ENCODE results near the gene HIVEP2.

Gene HIVEP2

DNA sequence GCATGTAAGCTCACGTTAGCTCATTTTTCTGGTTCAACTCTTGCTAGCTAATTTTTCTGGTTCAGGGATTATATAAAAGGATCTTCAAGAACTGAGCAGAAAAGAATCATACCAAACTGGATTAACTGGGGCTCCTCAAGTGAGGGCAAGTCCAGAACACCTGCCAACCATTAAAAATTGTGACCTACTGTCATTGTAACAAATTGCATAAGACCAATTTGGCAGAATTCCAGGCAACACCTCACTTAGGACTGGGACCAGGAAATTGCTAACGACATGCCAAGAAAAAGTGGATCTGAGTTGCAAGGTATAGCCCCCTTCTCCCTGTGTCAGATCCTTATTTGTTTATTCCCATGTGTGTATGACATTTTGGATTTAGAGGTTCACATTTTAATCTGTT, 216.6 kb downstream of the HIVEP2 start:
- DNase-seq: no peak

DNA sequence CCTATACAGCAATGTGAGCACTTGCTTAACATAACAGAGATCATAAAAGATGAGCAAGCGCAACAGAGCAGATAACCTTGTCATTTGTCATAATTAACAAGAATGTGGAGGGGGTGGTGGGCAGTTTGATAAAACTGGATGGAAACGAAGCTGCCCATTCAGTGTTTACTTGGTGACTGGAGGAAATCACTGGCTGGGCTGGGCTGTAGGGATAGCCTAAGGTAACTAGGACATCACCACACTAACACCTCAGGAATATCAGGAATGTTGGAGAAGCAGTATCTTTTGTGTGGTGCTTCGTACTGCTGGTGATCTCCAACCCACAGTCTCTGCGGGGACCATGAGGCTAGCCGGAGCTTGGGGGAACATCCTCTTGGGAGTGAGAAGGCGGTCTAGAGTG, 218.4 kb downstream of the HIVEP2 start:
- no peak for DNase-seq

DNA sequence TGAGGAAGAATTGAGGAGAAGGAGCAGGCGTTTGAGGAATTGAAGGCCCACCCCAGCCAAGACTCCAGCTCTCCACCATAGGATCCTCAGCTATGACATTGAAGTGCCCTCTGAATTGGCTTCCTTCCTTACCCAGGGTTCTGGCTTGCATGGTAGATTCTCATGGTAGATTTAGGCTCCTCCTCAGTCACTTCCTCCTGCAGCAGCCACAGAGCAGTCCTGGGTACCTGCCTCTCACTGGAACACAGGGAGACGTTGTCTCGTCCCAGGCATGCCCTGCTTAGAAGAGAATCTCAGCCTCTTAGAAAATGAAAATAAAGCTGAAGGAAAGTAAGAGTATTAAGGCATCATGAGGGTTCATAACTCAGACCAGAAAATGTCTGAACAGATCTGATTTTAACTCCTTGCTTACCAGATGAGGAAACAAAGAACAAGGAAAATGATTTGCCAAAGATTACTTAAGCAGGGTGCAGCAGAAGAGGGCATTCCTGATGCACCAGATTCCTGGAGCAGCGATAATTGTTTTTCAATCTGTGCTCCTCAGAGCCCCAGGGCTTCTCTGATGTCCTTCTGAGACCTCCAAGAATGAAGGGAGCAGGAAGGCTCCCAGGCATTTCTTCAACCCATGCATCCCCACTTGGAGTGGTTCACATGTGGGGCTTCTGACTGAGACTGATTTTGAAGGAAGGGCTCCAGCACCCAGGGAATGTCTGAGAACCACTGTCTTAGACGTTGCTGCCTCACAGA, 219.8 kb downstream of the HIVEP2 start:
- no peak for DNase-seq

DNA sequence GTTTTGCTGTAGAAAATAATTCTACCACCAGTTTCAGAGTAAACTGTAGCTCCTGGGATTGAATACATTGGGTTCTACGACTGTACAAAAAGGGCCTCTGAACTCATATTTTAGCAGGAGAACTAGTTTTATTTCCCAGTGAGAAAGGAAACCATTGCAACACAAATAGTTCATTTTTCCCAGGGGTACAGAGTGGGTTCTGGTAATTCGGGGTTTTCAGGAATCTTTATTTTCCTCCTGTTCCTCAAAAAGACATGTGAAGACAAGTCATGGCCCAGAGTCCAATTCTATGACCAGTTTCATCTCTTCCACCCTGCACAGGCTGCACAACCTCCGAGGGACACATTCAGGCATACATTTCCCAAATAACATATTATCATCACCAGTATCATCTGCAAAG, 222.1 kb downstream of the HIVEP2 start:
- DNase-seq: peak; percentile 36 to 53

DNA sequence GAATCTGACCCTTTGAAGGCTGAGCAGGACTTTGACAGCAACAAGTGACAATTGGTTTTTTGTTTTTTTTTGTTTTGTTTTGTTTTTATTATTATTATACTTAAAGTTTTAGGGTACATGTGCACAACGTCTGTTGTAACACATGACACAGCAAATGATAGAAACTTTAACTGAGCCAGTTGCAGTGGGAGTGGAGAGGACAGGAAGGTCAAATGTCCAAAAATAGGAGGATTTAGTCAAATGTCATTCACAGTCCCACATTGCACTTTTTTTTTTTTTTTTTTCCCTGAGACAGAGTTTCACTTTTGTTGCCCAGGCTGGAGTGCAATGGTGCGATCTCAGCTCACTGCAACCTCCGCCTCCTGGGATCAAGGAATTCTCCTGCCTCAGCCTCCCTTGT, 223.0 kb downstream of the HIVEP2 start:
- DNase-seq: peak; percentile 59 to 73

DNA sequence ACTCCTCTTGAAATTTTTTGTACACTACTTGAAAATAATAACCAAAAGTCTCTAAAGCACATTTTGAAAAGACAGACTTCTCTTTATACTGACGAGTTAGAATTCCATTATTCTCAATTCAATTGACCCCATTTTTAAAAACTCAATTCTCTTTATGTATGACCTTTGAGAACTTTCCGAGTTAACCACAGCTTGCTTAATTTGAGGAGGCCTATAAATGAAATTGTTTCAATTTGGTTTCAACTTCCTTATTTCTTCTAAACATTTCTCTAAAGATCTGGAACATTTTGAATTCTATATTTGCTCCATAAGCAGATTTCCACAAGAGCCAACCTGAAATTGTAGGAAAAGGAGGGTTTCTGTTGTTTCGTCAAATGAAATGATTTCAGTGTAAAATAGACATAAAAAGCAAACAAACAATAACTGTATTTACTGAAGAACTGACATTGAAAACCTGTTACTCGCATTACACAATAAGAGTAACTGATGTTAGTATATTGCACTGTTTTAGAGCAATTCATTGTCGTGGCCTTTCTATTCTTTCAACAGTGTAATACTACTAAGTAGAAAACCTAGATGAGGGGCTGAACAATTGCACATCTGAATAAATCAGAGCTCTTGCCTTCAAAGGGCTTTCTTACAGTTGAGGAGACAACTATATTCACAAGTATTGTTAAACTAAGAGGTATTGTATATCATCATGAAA, 223.6 kb downstream of the HIVEP2 start:
- peak; percentile 68 to 75 for DNase-seq

DNA sequence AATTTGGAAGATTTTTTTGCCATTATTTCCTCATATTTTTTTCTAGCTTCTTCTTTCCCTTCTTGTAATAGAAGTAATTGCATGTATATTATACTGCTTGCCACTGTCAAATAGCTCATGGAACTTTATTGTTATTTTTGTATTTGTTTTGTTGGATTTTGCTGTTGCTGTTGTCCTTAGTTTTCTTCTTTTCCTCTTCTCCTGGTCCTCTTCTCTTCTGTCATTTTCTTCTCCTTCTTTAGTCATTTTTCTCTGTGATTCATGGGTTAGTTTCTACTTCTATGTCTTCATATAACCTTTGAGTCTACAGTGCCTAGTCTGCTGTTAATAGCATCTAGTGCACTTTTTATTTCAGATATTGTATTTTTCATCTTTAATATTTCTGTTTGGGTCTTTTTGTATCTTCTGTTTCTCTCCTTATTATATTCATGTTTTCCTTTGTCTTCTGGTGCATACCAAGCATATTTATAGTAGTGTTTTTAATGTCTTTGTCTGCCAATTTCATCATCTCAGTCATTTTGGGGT, 226.2 kb downstream of the HIVEP2 start:
- DNase-seq: no peak

DNA sequence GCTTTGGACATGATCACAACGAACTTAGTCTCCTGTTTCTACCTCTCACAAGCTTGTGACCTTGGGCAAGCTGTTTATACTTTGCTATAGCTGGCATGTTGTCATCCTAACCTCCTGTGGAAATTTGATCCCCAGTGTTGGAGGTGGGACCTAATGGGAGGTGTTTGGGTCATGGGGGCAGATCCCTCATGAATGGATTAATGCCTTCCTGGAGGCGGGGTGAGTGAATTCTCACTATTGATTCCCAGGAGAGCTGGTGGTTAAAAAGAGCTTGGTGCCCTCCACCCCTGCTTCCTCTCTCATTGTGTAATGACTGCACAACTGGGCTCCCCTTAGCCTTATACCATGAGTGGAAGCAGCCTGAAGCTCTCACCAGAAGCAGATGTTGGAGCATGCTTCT, 228.9 kb downstream of the HIVEP2 start:
- no peak for DNase-seq

DNA sequence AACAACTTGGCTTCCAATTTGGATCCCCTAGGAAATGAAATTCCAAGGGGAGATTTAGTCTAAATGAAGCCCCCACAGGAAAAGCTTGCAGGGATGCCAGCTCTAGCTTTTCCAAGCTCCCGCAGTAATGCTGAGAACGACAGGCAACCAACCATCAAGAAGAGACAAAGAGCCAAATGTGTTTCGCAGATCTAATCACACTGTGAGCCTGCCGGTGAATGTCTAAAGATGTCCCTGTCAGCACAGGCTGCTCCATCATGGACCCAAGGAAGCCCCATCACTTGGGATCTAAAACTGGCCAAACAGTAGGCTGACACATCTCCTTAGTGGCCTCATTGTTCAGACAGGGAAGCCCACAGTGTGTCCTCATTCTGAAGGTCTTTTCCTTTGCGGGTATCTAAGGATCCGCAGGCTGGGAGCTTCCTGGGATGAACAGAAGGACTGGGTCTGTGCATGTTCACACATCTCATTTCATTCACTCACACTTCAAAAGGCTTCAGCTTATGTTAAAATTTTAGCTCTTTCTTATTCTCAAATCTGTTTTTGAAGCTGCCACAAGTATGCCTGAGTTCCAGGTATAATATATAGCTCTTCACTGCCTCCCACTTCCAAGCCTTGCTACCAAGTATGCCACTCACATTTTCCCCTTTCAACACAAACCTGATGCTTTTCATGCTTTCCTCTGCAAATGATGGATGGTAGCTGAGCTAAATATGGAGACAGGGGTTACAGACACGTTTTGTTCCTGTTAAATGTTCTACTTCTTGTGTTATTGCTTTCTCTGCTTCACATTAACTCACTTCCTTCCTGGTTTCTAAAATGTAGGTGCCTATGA, 229.8 kb downstream of the HIVEP2 start:
- no peak for DNase-seq

DNA sequence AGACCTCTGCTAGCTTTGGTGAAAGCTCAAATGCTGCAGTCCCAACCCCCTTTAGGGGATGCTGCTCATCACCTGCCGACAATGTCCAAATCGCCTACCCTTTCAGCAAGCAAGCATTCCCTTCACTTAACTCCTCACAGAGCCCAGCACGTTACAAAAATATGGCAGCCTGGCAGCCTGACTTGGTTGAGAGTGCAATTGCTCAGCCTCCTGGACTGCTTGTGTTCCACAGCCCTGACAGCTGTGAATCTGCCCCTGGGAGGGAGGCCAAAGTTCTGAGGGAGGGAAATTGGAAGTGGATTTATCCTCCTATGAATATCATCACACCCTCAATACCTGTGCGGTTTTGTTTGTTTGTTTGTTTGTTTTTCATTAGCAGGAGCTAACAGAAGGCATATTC, 231.0 kb downstream of the HIVEP2 start:
- DNase-seq: no peak

DNA sequence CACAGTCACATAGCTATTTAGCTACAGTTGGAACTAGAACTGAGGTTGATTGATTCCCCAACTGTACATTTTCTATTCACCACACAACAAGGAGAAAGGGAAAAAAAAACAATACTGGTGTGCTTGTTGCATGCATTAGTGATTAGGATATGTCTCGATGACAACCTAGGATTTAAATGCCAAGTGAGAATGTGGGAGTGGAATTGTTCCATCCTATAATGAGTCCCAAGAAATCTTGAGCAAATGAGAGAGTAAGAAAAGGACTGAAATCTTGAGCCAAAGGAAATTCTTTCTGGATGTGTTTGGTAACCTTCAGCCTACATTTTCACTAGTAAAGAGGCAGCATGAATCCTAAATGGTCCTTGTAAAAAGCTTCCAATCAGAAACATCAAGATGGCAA, 232.7 kb downstream of the HIVEP2 start:
- no peak for DNase-seq

DNA sequence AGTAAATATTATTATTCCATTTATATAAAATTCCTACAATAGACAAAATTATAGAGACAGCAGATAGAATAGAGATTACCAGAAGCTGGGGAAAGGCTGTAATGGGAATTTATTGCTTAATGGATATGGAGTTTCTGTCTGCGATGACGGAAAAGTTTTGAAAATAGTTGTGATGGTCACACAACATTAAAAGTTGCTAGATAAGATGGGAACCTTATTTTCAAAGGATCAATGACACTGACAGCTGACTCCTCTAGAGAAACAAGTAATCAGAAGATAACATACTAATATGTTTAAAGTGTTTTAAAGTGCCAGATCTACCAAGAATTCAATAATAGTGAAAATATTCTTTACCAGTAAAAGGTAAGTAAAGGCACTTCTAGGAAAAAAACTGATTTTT, 236.3 kb downstream of the HIVEP2 start:
- DNase-seq: no peak

DNA sequence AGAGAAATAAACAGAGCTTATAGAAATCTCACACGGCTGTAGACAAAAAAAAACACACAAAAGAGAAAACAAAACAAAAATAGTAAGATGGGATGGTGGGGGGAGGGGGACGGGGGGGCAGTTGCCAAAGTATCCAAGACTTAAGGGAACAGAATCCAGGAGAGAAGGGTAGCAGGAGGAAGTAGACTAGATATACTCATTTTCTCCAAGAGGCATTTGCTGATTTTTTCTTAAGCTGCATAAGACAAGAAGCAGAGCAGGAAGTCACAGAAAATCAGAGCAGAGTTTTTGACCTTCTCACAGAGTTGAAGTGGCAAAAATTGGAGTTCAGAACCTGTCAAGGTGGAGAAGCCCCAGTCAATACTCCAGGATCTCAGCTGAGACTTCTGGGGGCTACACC, 237.7 kb downstream of the HIVEP2 start:
- no peak for DNase-seq

DNA sequence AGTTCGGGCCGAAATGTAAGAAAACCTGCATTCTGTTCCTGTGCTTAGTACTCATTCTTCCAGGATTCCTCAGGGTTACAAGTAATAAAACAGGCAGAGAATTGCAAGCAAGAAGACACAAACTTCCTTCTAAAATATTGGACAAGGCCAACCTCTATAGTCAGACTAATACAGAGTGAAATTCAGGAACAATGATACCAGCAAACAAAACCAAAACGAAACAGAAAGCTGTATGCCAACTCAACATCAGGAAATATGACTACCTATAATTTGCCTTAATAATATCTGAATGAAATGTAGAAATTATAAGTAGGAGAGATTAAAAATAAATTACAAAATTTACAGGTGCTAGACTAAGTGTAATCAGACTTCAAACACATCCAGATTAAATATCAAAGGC, 238.8 kb downstream of the HIVEP2 start:
- peak; percentile 51 to 52 for DNase-seq

DNA sequence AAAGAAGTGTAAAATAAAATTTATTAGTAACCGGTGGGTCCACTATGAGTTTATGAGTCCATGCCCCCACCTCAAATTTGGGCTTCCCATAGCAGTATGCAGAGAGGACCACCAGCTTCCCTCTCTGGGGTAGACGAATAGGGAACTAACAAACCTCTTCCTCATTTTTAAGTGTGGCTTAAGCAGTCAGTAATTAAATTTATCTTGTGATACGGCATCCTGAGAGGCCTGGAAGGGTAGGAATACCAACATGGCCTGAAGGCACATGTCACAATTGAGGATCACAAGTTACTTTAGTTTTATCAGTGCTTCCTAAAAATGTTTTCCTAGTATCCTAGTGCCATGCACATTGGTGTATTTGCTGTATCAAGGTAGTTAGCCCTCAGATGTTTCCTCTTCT, 239.9 kb downstream of the HIVEP2 start:
- DNase-seq: peak; percentile 23 to 40

DNA sequence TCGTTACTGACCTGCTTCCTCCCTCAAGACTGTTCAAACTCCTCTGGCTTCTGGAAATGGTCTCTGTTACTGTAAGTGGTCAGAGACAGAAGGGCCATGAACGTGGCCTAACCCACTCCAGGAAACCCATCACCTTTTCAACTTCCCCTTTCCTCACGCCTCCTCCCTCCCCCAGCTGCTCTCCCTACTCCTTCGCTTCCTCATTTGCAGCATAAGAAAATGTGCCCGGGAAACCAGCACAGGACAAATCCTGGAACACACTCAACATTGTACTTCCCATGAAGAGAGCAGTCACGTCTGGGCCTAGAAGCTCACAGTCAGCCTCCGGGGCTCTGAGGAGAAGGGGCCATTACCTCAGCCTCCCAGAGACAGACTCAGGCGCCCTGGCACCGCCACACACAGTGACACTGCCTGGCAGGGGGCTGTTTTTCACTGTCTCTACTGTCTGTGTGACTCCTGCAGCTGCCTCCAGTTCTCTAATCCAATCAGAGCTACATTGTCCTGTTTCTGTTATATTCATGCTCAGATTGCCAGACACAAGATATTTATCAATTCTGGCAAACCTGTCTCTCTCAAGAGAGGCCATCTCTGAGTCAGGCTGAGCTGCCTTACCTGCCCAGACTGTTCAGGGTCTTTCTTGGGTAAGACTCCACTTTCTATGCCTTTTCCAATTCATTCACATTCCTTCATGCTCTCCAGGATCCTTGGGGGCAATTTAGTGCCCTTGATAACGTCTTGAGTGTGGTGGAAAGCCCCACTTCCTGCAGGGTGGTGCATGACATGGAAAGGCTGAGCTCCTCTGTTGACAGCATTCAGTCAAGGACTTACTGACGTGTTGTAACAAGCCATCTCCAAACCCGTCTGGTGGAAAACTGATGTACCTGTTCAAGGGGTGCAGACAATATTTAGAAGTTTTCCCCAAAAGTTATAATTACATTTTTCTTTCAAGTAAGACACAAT, 242.2 kb downstream of the HIVEP2 start:
- DNase-seq: peak; percentile 83 to 91

All from inflammatory macrophage treated with lipopolysaccharide for 1 hour (primary cell).